B cell (primary cell): Measurements from ENCODE around the gene PAM16. TPM values are rescaled to one million over a fixed set of nuclear protein-coding genes. Genes with fewer than 3 reads are reported as not detected.

ENCODE experiments used
- ATAC-seq: fragments of 200-7000 bp; cut with Tn5 transposase; one replicate; pipeline ENCODE4 v1.10.0; 2021; ENCODE audit warnings: low read depth, mild to moderate bottlenecking, moderate number of reproducible peaks, moderate library complexity
- CTCF ChIA-PET: fragments of 350-600 bp; sonication (Branson Sonifier 250); formaldehyde crosslinking; loops from one replicate; lab custom pipeline; 2021; ENCODE audit warnings: antibody characterized with exemption, inconsistent platforms; lab: Charles Lee
- POLR2A ChIA-PET: fragments of 350-600 bp; sonication (Branson Sonifier 250); formaldehyde crosslinking; loops from one replicate; lab custom pipeline; 2021; ENCODE audit warnings: antibody characterized with exemption; lab: Charles Lee
- DNase-seq: peaks from one replicate; pipeline ENCODE4 v3.0.0; 2013
- H2AFZ ChIP-seq: 2 replicates; pipeline ENCODE4 v1.6.1; 2012; ENCODE audit warnings: mild to moderate bottlenecking, low read depth, low read length; ENCODE audit not compliant: insufficient read depth, poor library complexity, severe bottlenecking
- H3K27ac ChIP-seq, 2 donors: 1 replicate in 1 of 2; 2 replicates in 1 of 2; pipeline ENCODE4 v1.5.1; 2012 to 2013; ENCODE audit warnings: low read length in 2 of 2, mild to moderate bottlenecking in 2 of 2, moderate library complexity in 1 of 2
- H3K27me3 ChIP-seq, 4 experiments: fragments of 200-600 bp in 1 of 4; sonication (generic) in 1 of 4; replicated peaks in 1 of 4; 1 replicate in 2 of 4; 2 replicates in 2 of 4; pipeline versions ENCODE4 v1.6.1 to v1.7.0; 2013 to 2016; ENCODE audit warnings: low read length in 3 of 4, mild to moderate bottlenecking in 2 of 4, mixed read lengths in 1 of 4, moderate library complexity in 1 of 4; ENCODE audit not compliant: insufficient read depth in 4 of 4, control insufficient read depth in 3 of 4; ENCODE audit errors: control extremely low read depth in 1 of 4
- H3K36me3 ChIP-seq, 2 experiments: replicated peaks in 1 of 2; 1 replicate in 1 of 2; 2 replicates in 1 of 2; pipeline versions ENCODE4 v1.6.1 to v1.7.1; 2013; ENCODE audit warnings: low read length in 1 of 2; ENCODE audit not compliant: insufficient read depth in 2 of 2, control insufficient read depth in 1 of 2; ENCODE audit errors: control extremely low read depth in 1 of 2, extremely low read depth in 1 of 2
- H3K4me1 ChIP-seq, 2 donors: fragments of 200-600 bp in 1 of 2; sonication (generic) in 1 of 2; 1 replicate in 1 of 2; 2 replicates in 1 of 2; pipeline versions ENCODE4 v1.5.1 to v1.6.1; 2013 to 2017; ENCODE audit warnings: low read length in 2 of 2; ENCODE audit not compliant: control insufficient read depth in 2 of 2, insufficient read depth in 2 of 2
- H3K4me2 ChIP-seq: replicated peaks from 2 replicates; pipeline ENCODE3; 2012; ENCODE audit warnings: mild to moderate bottlenecking, low read depth, low read length; ENCODE audit not compliant: poor library complexity, severe bottlenecking
- H3K4me3 ChIP-seq, 5 experiments: fragments of 200-600 bp in 1 of 5; sonication (generic) in 1 of 5; 1 replicate in 3 of 5; 2 replicates in 2 of 5; pipeline versions ENCODE4 v1.5.1 to v1.7.0; 2011 to 2016; ENCODE audit warnings: low read length in 4 of 5, mild to moderate bottlenecking in 4 of 5, low read depth in 2 of 5, control low read depth in 1 of 5, moderate library complexity in 1 of 5; ENCODE audit not compliant: insufficient read depth in 1 of 5; ENCODE audit errors: control extremely low read depth in 1 of 5, extremely low read depth in 1 of 5
- H3K79me2 ChIP-seq: fragments of 200-600 bp; sonication (generic); one replicate; pipeline ENCODE4 v1.6.0; 2016; ENCODE audit warnings: low read length; ENCODE audit not compliant: control insufficient read depth, insufficient read depth
- H3K9ac ChIP-seq: fragments of 200-600 bp; sonication (generic); 2 replicates; pipeline ENCODE4 v1.6.1; 2017; ENCODE audit warnings: mild to moderate bottlenecking, low read length, moderate library complexity
- H3K9me3 ChIP-seq, 3 donors: one replicate each; pipeline versions ENCODE4 v1.6.1 to v1.7.1; 2013; ENCODE audit warnings: low read length in 2 of 3; ENCODE audit not compliant: control insufficient read depth in 2 of 3, insufficient read depth in 1 of 3; ENCODE audit errors: control extremely low read depth in 1 of 3
- H4K20me1 ChIP-seq: 2 replicates; pipeline ENCODE4 v1.6.0; 2012; ENCODE audit warnings: mild to moderate bottlenecking, low read length; ENCODE audit not compliant: insufficient read depth, control insufficient read depth, poor library complexity, severe bottlenecking
- H3K27ac Mint-ChIP-seq: one replicate; pipeline ENCODE4 v1.8.0; 2021; ENCODE audit warnings: mixed read lengths
- H3K27me3 Mint-ChIP-seq: one replicate; pipeline ENCODE4 v1.8.0; 2021; ENCODE audit warnings: mixed read lengths
- H3K4me1 Mint-ChIP-seq: one replicate; pipeline ENCODE4 v1.8.0; 2021; ENCODE audit warnings: mixed read lengths
- H3K4me3 Mint-ChIP-seq: one replicate; pipeline ENCODE4 v1.8.0; 2021; ENCODE audit warnings: mixed read lengths
- H3K9me3 Mint-ChIP-seq: one replicate; pipeline ENCODE4 v1.8.0; 2022; ENCODE audit warnings: mixed read lengths; ENCODE audit not compliant: insufficient read depth
- CTCF ChIP-seq: fragments of 200-600 bp; IDR thresholded peaks from one replicate; pipeline ENCODE4 v1.8.0; 2022; ENCODE audit warnings: antibody characterized with exemption, mild to moderate bottlenecking
- EZH2 ChIP-seq: IDR thresholded peaks from 2 replicates; pipeline ENCODE4 v1.6.1; 2012; ENCODE audit warnings: borderline replicate concordance, low read depth, mild to moderate bottlenecking, moderate library complexity, low read length; ENCODE audit not compliant: insufficient read depth, poor library complexity, severe bottlenecking
- WGBS: methylation state at CpG from one replicate; pipeline ENCODE4 v1.1.5; 2013; ENCODE audit warnings: missing lambda C conversion rate; ENCODE audit not compliant: insufficient coverage; 5-methylcytosine and 5-hydroxymethylcytosine counted together
- intact Hi-C: fragments of 100-400 bp; cut with micrococcal nuclease; formaldehyde crosslinking; loops from one replicate; pipeline ENCODE4 v1.10.0; 2022
- polyA plus RNA-seq: library from polyadenylated mRNA; depleted of rRNA; stranded (reverse); fragments of >200 nt; gene quantifications from 2 replicates; pipeline ENCODE4 v1.2.3, GENCODE V29; 2012
- total RNA-seq, 2 donors: library from RNA; stranded (reverse); fragments of 120-200 nt in 1 of 2; gene quantifications; 1 replicate in 1 of 2; 2 replicates in 1 of 2; pipeline versions ENCODE4 v1.2.3 to v1.2.4, GENCODE V29; 2013 to 2022

The PAM16 gene
- total and polyA plus RNA-seq, 2 donors (not counting 1 experiment from before 2014, with no cell fraction given) = 57.3 to 64.1 TPM

GRCh38 chr16:4353675-4354074 lies 2.6 kb upstream of the PAM16 start:
- peaks cover 9 to 17% of the 10 kb centered on the region in 2 donors for H3K4me1 ChIP-seq
- H3K4me1 Mint-ChIP-seq = peaks cover 15% of the 10 kb centered on the region
- H3K4me3 Mint-ChIP-seq = no peak overlapping the region
- no peak overlapping the region for H3K27ac ChIP-seq
- TF ChIP-seq CTCF = no peak
- TF ChIP-seq EZH2 = no peak
- peaks cover 18% of the 10 kb centered on the region for H4K20me1 ChIP-seq
- H3K9me3 ChIP-seq = no peaks in the 10 kb centered on the region
- no peaks in the 10 kb centered on the region for H3K27me3 Mint-ChIP-seq
- DNase-seq = no peak
- no peak overlapping the region for H3K9ac ChIP-seq
- no peak overlapping the region for H3K4me2 ChIP-seq
- no peaks in the 10 kb centered on the region for H3K9me3 Mint-ChIP-seq
- ChIA-PET POLR2A (no interaction called here), CTCF (interaction anchor here (1.3 kb wide), 1 partner anchor 57 kb away, joined by 3 read pairs; no protein-coding TSS in a partner anchor)
- 100% methylated on average over 3 of the region's 4 CpGs for WGBS
- peaks cover 1 to 25% of the 10 kb centered on the region in 2 experiments for H3K36me3 ChIP-seq
- no peak for ATAC-seq
- H3K27ac Mint-ChIP-seq = no peak overlapping the region
- H2AFZ ChIP-seq = no peak overlapping the region
- H3K4me3 ChIP-seq = no peak overlapping the region
- H3K79me2 ChIP-seq = peaks cover 22% of the 10 kb centered on the region
- intact Hi-C loops = no loop called here
- no peaks in the 10 kb centered on the region for H3K27me3 ChIP-seq

DNA sequence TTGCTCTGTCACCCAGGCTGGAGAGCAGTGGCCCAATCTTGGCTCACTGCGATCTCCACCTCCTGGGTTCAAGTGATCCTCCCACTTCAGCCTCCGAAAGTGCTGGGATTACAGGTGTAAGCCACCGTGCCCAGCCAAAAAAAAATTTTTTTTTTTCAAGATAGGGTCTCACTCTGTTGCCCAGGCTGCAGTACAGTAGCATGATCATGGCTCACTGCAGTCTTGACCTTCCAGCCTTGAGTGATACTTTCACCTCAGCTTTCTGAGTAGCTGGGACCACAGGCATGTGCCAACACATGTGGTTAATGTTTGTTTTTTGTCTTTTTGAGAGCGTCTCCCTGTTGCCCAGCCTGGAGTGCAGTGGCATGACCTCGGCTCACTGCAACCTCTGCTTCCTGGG lies 1.7 kb upstream of the PAM16 start:
- Histone ChIP-seq H4K20me1 (peaks cover 19% of the 10 kb centered on the region), H3K4me2 (no peak overlapping the region), H3K9me3 (no peaks in the 10 kb centered on the region), H3K36me3 (peaks cover 0 to 16% of the 10 kb centered on the region in 2 experiments), H3K4me1 (peaks cover 9 to 17% of the 10 kb centered on the region in 2 donors), H3K27ac (no peak overlapping the region), H3K4me3 (no peak overlapping the region), H3K79me2 (peaks cover 30% of the 10 kb centered on the region), H3K9ac (no peak overlapping the region), H3K27me3 (no peaks in the 10 kb centered on the region), H2AFZ (no peak overlapping the region)
- TF ChIP-seq CTCF (no peak), EZH2 (no peak)
- no peak for ATAC-seq
- ChIA-PET POLR2A (no interaction called here), CTCF (interaction anchor here (1.3 to 3.1 kb wide), 3 partner anchors 50 to 99 kb away, joined by 3 to 26 read pairs (median 3); no protein-coding TSS in a partner anchor)
- no peaks in the 10 kb centered on the region for H3K9me3 Mint-ChIP-seq
- peaks cover 20% of the 10 kb centered on the region for H3K4me1 Mint-ChIP-seq
- 94% methylated on average over 5 of the region's 5 CpGs for WGBS
- H3K27me3 Mint-ChIP-seq = no peaks in the 10 kb centered on the region
- intact Hi-C loops = no loop called here
- no peak overlapping the region for H3K4me3 Mint-ChIP-seq
- no peak for DNase-seq
- H3K27ac Mint-ChIP-seq = no peak overlapping the region
